IPS-20b (cell line): ENCODE results near the gene APOBEC3C.
"Not testable (repeated sequence)": the region's sequence is repeated elsewhere in the genome, so short reads cannot be mapped to it uniquely, and the experiment has no call there.

Experiments
- H3K27ac ChIP-seq: one replicate; pipeline ENCODE4 v1.5.1; 2013; ENCODE audit warnings: low read length
- H3K27me3 ChIP-seq: 2 replicates; pipeline ENCODE4 v1.6.1; 2013; ENCODE audit warnings: mild to moderate bottlenecking, low read length, inconsistent platforms; ENCODE audit not compliant: insufficient read depth
- H3K36me3 ChIP-seq: 2 replicates; pipeline ENCODE4 v1.6.1; 2013; ENCODE audit warnings: low read depth, mild to moderate bottlenecking, inconsistent platforms, low read length, moderate library complexity; ENCODE audit not compliant: insufficient read depth
- H3K4me1 ChIP-seq: 2 replicates; pipeline ENCODE4 v1.6.1; 2013; ENCODE audit warnings: mild to moderate bottlenecking, control low read depth, inconsistent platforms, low read length, moderate library complexity; ENCODE audit not compliant: insufficient read depth
- H3K4me3 ChIP-seq: 2 replicates; pipeline ENCODE4 v1.5.1; 2013; ENCODE audit warnings: mild to moderate bottlenecking, low read length, inconsistent platforms
- H3K9ac ChIP-seq: 2 replicates; pipeline ENCODE4 v1.6.1; 2013; ENCODE audit warnings: low read depth, mild to moderate bottlenecking, inconsistent platforms, low read length, moderate library complexity
- H3K9me3 ChIP-seq: 2 replicates; pipeline ENCODE4 v1.6.1; 2013; ENCODE audit warnings: mild to moderate bottlenecking, low read depth, low read length, inconsistent platforms; ENCODE audit not compliant: insufficient read depth

Gene APOBEC3C

DNA sequence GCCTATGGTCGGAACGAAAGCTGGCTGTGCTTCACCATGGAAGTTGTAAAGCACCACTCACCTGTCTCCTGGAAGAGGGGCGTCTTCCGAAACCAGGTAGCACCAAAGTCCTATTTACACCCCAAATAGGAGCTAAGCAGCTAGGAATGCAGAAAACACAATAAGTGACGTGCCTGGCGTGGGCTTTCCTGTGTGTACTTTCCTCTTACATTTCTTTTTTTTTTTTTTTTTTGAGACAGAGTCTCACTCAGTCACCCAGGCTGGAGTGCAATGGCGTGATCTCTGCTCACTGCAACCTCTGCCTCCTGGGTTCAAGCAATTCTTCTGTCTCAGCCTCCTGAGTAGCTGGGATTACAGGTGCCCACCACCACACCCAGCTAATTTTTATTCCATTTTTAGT lies 35.4 kb downstream of the APOBEC3C start:
- H3K27me3 ChIP-seq, H3K36me3 ChIP-seq, H3K27ac ChIP-seq, H3K9ac ChIP-seq, H3K4me3 ChIP-seq, H3K9me3 ChIP-seq, H3K4me1 ChIP-seq: not testable (repeated sequence)

GRCh38 chr22:39051844-39052495 lies 37.9 kb downstream of the APOBEC3C start:
- not testable (repeated sequence) for H3K9me3 ChIP-seq, H3K4me1 ChIP-seq, H3K27ac ChIP-seq, H3K4me3 ChIP-seq, H3K36me3 ChIP-seq, H3K27me3 ChIP-seq
- H3K9ac ChIP-seq: peak overlapping the region; percentile 12; the same call in 1 of the 2 replicates

DNA sequence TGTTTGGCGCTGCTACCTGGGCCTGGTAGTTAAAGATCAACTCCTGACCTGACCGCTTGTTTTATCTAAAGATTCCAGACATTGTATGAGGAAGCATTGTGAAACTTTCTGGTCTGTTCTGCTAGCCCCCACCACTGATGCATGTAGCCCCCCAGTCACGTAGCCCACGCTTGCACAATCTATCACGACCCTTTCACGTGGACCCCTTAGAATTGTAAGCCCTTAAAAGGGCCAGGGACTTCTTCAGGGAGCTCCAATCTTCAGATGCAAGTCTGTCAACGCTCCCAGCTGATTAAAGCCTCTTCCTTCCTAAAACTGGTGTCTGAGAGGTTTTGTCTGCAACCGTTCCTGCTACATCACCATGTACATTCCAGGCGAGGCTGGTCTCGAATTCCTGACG lies 41.6 kb downstream of the APOBEC3C start:
- no peaks in the 10 kb centered on the region; the same call in 1 of the 2 replicates for H3K4me1 ChIP-seq
- no peaks in the 10 kb centered on the region; the same call in 1 of the 2 replicates for H3K9me3 ChIP-seq
- H3K9ac ChIP-seq: no peak overlapping the region
- no peaks in the 10 kb centered on the region; the same call in 1 of the 2 replicates for H3K27me3 ChIP-seq
- no peak overlapping the region for H3K4me3 ChIP-seq
- H3K36me3 ChIP-seq: no peaks in the 10 kb centered on the region
- H3K27ac ChIP-seq: no peak overlapping the region

DNA sequence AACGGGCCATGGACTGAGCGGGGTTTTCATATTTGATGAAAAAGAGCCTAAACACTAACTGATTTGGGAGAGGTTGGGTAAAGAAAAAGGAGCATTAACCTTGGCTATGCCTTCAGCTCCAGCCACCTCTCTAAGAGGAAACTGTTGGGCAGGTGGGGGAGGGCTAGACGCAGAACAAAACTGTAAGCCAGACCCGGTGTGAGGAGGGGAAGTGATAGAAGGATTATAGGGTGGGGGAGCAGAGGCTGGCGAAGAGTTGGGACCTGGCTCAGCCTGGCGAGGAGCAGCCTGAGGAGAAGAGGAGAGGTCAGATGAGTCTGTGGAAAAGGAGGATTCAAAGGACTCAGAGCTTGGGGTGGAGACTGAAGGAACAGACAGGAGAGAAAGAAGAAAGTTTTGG lies 47.2 kb downstream of the APOBEC3C start:
- H3K36me3 ChIP-seq, H3K9me3 ChIP-seq, H3K27me3 ChIP-seq, H3K9ac ChIP-seq, H3K4me3 ChIP-seq, H3K4me1 ChIP-seq, H3K27ac ChIP-seq: not testable (repeated sequence)

GRCh38 chr22:39061951-39062350 lies 47.9 kb downstream of the APOBEC3C start:
- H3K27me3 ChIP-seq, H3K27ac ChIP-seq, H3K4me1 ChIP-seq, H3K36me3 ChIP-seq, H3K9ac ChIP-seq, H3K4me3 ChIP-seq, H3K9me3 ChIP-seq: not testable (repeated sequence)

- H3K9ac ChIP-seq, H3K27ac ChIP-seq, H3K4me3 ChIP-seq, H3K4me1 ChIP-seq, H3K9me3 ChIP-seq, H3K36me3 ChIP-seq, H3K27me3 ChIP-seq: not testable (repeated sequence)
Observed at GRCh38 chr22:39063904-39064303, 49.8 kb downstream of the APOBEC3C start.

- not testable (repeated sequence) for H3K9me3 ChIP-seq, H3K27me3 ChIP-seq, H3K36me3 ChIP-seq, H3K9ac ChIP-seq, H3K27ac ChIP-seq, H3K4me3 ChIP-seq, H3K4me1 ChIP-seq
Observed at GRCh38 chr22:39066442-39067276, 52.6 kb downstream of the APOBEC3C start.

DNA sequence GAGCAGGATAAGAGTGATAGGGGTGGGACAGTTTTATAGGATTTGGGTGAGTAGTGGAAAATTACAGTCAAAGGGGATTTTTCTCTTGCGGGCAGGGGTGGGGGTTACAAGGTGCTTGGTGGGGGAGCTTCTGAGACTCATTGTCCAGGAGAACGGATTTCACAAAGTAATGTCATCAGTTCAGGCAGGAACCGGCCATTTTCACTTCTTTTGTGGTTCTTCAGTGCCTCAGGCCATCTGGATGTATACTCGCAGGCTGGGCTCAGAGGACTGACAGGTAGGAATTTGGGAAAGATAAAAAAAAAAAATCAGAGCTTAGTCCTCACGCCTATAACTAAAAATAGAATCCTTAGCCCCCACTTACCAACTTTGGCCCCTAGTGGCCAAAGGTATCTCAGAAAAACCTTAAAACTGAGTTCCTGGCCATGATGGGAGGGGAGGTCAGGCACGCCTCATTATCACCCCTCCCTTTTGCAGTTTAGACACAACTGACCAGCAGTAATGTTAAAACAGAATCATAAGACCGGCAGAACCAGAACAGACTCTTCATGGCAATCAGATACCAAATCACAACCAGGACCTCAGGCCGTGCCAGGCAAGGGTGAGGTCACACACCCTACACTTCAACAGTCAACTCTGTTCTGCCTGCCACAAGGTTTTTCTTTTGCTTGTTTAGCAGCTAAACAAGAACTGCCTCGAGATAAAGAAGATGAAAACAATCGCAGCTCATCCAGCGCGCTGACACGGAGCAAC lies 54.2 kb downstream of the APOBEC3C start:
- no peak overlapping the region for H3K27ac ChIP-seq
- no peak overlapping the region for H3K9ac ChIP-seq
- no peaks in the 10 kb centered on the region for H3K9me3 ChIP-seq
- H3K4me1 ChIP-seq: no peaks in the 10 kb centered on the region
- no peaks in the 10 kb centered on the region for H3K27me3 ChIP-seq
- no peak overlapping the region for H3K4me3 ChIP-seq
- H3K36me3 ChIP-seq: no peaks in the 10 kb centered on the region
